ENCODE results near the gene CLEC11A. TPM values are rescaled to one million over a fixed set of nuclear protein-coding genes. Genes with fewer than 3 reads are reported as not detected.
A peak's percentile ranks its signal among the peaks of the same experiment; 100 is the strongest.

Gene CLEC11A
- total RNA-seq, 1 donor from 2014 or later = 4.0 TPM

DNA sequence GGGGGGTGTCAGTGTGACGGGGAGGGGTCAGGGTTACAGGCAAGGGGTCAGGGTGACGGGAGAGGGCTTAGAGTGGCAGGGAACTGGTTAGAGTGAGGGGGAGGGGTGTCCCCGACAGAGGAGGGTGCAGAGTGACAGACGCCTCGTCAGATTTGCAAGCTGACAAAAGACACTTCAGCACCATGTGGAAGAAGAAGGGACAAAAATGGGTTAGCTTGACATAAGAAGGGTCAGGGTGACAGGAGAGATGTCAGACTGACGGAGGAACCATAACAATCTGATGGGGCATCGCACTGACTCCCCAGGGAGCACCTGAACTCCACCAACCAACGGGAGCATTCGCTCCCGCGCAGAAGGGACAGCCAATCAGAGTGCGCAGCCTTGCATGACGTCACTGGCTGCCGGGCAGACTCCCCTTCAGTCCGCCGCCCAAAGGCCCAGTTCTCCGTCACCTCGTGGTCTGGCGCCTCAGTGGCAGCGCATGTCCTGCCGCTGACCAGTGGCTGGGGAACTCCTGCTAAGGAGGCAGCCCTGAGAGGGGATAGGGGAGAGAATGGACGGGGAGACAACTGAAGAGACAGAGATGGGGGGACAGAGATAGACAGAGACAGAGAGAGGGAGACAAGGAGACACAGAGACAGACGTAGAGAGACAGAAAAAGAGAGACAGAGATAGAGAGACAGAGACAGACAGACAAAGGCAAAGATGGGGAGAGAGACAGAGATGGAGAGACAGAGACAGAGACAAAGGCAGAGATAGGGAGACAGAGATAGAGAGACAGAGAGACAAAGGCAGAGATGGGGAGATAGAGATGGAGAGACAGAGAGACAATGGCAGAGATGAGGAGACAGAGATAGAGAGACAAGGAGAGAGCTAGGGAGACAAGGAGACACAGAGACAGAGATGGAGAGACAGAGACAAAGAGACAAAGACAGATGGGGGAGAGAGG, 43.7 kb upstream of the CLEC11A start:
- TF ChIP-seq, protein P1, sequence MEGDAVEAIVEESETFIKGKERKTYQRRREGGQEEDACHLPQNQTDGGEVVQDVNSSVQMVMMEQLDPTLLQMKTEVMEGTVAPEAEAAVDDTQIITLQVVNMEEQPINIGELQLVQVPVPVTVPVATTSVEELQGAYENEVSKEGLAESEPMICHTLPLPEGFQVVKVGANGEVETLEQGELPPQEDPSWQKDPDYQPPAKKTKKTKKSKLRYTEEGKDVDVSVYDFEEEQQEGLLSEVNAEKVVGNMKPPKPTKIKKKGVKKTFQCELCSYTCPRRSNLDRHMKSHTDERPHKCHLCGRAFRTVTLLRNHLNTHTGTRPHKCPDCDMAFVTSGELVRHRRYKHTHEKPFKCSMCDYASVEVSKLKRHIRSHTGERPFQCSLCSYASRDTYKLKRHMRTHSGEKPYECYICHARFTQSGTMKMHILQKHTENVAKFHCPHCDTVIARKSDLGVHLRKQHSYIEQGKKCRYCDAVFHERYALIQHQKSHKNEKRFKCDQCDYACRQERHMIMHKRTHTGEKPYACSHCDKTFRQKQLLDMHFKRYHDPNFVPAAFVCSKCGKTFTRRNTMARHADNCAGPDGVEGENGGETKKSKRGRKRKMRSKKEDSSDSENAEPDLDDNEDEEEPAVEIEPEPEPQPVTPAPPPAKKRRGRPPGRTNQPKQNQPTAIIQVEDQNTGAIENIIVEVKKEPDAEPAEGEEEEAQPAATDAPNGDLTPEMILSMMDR (IDR thresholded peaks at IDR 0.05; ENCODE audit: partially characterized antibody, unreplicated experiment) = no peak
- no peaks in the 10 kb centered on the region for H3K4me1 Mint-ChIP-seq (ENCODE audit: low read depth, unreplicated experiment)
- H3K4me3 Mint-ChIP-seq (ENCODE audit: unreplicated experiment) = no peak overlapping the region
- H3K36me3 Mint-ChIP-seq (ENCODE audit: unreplicated experiment) = peaks cover 14% of the 10 kb centered on the region
- DNase-seq = peak; percentile 90
- H3K27me3 Mint-ChIP-seq (ENCODE audit: unreplicated experiment) = peaks cover 17% of the 10 kb centered on the region
- H3K27ac Mint-ChIP-seq (ENCODE audit: unreplicated experiment) = no peak overlapping the region
- no peaks in the 10 kb centered on the region for H3K9me3 Mint-ChIP-seq (ENCODE audit: unreplicated experiment)

DNA sequence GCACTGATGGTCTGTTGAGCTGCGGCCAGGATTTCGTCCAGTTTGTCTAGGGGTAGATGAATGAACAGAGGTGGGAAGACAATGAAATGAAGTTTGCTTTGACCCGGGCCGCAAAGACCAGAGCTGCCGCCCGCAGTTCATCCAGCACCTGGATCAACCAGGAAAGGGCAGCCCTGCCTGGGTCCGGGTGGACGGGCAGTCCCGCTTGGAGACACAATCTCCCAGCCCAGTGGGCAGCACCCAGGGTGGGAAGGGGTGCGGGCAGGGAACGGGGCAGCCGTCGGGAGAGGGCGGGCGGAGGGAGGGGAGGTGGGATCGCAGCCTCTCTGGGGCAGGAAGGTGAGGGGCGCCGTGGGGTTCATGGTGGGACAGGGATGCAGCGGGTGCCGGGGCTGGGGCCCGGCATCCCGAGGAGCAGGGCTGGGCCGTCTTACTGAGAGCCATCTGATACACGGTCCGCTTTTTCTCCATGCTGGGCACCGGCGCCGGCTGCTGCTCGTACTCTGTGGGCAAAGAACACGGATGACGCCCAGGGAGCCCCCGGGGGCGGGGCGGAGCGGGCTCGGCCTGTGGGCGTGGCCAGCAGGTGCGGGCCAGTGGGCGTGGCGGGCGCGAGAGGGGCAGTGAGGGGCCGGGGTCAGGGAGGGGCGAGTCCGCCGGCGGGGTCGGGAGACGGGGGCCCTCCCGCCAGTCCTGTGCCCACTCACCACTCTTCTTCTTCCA, 36.7 kb upstream of the CLEC11A start:
- Mint-ChIP-seq H3K9me3 (ENCODE audit: unreplicated experiment) (peaks cover 2% of the 10 kb centered on the region), H3K27ac (ENCODE audit: unreplicated experiment) (no peak overlapping the region), H3K27me3 (ENCODE audit: unreplicated experiment) (peaks cover 10% of the 10 kb centered on the region), H3K4me3 (ENCODE audit: unreplicated experiment) (peak overlapping the region; percentile 6), H3K4me1 (ENCODE audit: low read depth, unreplicated experiment) (no peaks in the 10 kb centered on the region), H3K36me3 (ENCODE audit: unreplicated experiment) (peaks cover 13% of the 10 kb centered on the region)
- DNase-seq = no peak
- TF ChIP-seq, protein P1 (IDR thresholded peaks at IDR 0.05; ENCODE audit: partially characterized antibody, unreplicated experiment) = no peak

DNA sequence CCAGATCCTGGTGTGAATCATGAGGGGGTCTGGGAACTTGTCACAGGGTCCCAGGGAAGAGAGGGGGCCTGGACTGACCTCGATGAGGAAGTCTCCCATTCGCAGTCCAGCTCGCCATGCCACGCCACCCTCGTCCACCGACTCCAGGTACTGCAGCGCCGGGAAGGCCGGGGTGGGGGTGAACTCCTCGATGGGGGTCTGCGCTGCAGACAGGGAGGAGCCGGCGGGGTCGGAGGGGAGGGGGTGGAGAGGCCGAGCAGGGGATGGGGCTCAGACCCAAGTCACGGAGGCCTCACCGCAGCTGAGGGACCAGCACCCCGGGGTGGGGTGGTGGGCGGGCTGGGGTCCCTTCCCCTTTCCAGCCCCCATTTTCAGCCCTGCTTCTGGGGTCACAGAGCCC, 34.4 kb upstream of the CLEC11A start:
- Mint-ChIP-seq H3K4me3 (ENCODE audit: unreplicated experiment) (no peak overlapping the region), H3K36me3 (ENCODE audit: unreplicated experiment) (peaks cover 12% of the 10 kb centered on the region), H3K9me3 (ENCODE audit: unreplicated experiment) (peaks cover 3% of the 10 kb centered on the region), H3K4me1 (ENCODE audit: low read depth, unreplicated experiment) (no peaks in the 10 kb centered on the region), H3K27ac (ENCODE audit: unreplicated experiment) (no peak overlapping the region), H3K27me3 (ENCODE audit: unreplicated experiment) (peaks cover 13% of the 10 kb centered on the region)
- no peak for DNase-seq
- TF ChIP-seq, protein P1 (IDR thresholded peaks at IDR 0.05; ENCODE audit: partially characterized antibody, unreplicated experiment) = no peak

DNA sequence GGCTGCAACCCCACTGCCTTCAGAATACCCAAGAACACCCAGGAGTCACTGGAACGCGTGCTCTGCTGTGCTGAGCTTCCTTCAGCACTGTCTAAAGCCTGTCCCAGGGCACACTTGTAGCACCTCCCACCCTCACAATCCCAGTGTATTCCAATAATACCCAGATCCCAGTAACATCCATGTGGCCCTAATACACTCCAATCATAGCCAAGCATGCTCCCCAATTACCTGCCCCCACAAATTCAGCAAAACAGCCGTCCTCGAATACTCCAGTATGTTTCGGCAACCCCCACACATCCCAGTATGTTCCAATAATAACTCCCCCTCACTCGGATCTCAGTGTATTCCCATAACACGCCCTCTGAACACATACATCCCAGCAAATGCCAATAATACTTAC, 32.7 kb upstream of the CLEC11A start:
- Mint-ChIP-seq H3K4me1 (ENCODE audit: low read depth, unreplicated experiment) (peaks cover 3% of the 10 kb centered on the region), H3K27ac (ENCODE audit: unreplicated experiment) (no peak overlapping the region), H3K9me3 (ENCODE audit: unreplicated experiment) (peaks cover 8% of the 10 kb centered on the region), H3K4me3 (ENCODE audit: unreplicated experiment) (no peak overlapping the region), H3K36me3 (ENCODE audit: unreplicated experiment) (peaks cover 5% of the 10 kb centered on the region), H3K27me3 (ENCODE audit: unreplicated experiment) (peaks cover 17% of the 10 kb centered on the region)
- TF ChIP-seq, protein P1 (IDR thresholded peaks at IDR 0.05; ENCODE audit: partially characterized antibody, unreplicated experiment) = no peak
- no peak for DNase-seq
